Activated CD4-positive, alpha-beta T cell treated with anti-CD3 and anti-CD28 coated beads, Interleukin-2, amount 50 U/mL, for 24 hours (primary cell): ENCODE results near the gene CLEC11A.
A peak's percentile ranks its signal among the peaks of the same experiment; 100 is the strongest.

ENCODE experiments used
- DNase-seq, 2 donors: peaks; one replicate each; pipeline ENCODE4 v3.0.0-alpha.2; 2020; ENCODE audit warnings: low read depth in 1 of 2, low spot score in 1 of 2

The CLEC11A gene, protein sequence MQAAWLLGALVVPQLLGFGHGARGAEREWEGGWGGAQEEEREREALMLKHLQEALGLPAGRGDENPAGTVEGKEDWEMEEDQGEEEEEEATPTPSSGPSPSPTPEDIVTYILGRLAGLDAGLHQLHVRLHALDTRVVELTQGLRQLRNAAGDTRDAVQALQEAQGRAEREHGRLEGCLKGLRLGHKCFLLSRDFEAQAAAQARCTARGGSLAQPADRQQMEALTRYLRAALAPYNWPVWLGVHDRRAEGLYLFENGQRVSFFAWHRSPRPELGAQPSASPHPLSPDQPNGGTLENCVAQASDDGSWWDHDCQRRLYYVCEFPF

DNA sequence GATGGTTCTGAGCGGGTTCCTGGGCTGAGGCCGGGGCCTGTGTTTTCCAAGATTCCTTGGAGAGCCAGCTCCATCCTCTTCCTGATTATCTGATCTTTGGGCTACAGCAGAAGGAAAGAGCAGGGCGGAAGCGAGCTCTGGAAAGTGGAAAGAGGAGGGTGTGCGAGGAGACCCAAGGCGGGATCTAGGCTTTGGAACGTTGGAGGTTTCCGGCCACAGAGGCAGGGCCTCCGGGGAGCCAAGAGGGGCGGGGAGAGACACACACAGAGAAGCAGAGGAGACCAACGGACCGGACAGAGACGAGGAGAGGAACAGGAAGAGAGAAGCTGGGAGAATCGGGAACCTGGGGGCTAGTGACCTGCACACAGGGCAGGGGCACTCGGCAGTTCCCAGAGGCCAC lies at the start of gene CLEC11A:
Gene CLEC11A, plus strand, starts transcription at position 296 of the 400 bp plus-strand sequence. CDS start 162 bp downstream, outside the sequence.
- DNase-seq, result no peak

DNA sequence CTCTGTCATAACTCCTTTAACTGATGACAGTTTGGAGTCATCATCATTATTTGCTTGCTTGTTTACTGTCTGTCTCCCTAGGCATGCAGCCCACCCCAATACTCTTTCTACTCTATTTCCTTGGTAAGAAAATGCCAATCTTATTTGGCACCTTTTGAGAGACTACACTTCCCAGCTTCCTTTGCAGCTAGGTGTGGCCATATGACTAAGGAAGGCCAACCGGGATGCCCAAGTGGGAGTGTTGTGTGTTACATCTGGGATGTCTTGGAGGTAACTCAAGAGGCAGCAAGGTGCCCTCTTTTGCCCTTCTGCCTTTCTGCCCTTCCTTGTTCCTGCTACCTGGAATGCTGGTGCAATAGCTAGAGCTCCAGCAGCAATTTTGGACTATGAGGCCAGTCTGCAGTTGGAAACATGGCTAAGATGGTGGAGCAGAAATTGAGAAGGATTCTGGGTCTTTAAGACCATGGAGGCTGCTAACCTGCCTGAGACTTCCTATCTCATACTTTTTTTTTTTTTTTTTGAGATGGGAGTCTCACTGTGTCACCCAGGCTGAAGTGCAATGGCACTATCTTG lies 46.5 kb upstream of the CLEC11A start:
- no peak for DNase-seq

DNA sequence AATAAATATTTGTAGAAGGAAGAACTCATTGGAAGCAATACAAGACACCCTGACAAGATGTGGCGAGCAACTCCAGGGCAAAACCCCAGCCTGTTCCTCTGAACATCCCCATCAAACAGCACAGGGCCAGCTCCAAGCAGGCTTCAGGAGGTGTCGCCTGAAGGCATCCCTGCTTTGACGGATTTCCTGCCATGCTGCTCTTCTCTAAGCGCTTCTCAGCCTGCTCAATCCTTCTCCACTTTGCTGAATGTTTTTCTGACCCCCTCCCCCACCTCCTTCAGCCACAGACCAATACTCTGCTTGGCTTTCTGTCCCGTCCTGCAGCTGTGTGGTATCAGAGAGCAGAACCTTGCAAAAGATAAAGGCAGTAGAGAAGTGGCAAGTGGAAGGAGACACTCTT lies 45.5 kb upstream of the CLEC11A start:
- DNase-seq, result no peak

DNA sequence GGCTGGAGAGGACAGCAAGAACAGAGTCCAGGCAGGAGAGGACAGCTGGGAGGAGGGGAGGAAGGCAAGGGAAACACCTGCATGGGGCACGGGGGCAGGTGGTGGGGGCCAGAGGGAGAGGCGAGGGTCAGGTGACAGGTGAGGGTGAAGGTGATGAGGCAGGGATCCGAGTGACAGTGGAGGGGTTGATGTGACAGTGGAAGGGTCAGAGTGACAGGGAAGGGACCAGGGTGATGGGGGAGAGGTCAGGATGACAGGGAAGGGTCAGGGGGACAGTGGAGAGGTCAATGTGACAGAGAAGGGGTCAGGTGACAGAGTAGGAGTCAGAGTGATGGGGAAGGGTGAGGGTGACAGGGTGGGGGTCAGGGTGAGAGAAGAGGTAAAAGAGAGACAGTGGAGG lies 44.8 kb upstream of the CLEC11A start:
- no peak for DNase-seq

DNA sequence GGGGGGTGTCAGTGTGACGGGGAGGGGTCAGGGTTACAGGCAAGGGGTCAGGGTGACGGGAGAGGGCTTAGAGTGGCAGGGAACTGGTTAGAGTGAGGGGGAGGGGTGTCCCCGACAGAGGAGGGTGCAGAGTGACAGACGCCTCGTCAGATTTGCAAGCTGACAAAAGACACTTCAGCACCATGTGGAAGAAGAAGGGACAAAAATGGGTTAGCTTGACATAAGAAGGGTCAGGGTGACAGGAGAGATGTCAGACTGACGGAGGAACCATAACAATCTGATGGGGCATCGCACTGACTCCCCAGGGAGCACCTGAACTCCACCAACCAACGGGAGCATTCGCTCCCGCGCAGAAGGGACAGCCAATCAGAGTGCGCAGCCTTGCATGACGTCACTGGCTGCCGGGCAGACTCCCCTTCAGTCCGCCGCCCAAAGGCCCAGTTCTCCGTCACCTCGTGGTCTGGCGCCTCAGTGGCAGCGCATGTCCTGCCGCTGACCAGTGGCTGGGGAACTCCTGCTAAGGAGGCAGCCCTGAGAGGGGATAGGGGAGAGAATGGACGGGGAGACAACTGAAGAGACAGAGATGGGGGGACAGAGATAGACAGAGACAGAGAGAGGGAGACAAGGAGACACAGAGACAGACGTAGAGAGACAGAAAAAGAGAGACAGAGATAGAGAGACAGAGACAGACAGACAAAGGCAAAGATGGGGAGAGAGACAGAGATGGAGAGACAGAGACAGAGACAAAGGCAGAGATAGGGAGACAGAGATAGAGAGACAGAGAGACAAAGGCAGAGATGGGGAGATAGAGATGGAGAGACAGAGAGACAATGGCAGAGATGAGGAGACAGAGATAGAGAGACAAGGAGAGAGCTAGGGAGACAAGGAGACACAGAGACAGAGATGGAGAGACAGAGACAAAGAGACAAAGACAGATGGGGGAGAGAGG lies 43.7 kb upstream of the CLEC11A start:
- peak; percentile 57 to 65 for DNase-seq

DNA sequence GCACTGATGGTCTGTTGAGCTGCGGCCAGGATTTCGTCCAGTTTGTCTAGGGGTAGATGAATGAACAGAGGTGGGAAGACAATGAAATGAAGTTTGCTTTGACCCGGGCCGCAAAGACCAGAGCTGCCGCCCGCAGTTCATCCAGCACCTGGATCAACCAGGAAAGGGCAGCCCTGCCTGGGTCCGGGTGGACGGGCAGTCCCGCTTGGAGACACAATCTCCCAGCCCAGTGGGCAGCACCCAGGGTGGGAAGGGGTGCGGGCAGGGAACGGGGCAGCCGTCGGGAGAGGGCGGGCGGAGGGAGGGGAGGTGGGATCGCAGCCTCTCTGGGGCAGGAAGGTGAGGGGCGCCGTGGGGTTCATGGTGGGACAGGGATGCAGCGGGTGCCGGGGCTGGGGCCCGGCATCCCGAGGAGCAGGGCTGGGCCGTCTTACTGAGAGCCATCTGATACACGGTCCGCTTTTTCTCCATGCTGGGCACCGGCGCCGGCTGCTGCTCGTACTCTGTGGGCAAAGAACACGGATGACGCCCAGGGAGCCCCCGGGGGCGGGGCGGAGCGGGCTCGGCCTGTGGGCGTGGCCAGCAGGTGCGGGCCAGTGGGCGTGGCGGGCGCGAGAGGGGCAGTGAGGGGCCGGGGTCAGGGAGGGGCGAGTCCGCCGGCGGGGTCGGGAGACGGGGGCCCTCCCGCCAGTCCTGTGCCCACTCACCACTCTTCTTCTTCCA lies 36.7 kb upstream of the CLEC11A start:
- DNase-seq, result no peak

DNA sequence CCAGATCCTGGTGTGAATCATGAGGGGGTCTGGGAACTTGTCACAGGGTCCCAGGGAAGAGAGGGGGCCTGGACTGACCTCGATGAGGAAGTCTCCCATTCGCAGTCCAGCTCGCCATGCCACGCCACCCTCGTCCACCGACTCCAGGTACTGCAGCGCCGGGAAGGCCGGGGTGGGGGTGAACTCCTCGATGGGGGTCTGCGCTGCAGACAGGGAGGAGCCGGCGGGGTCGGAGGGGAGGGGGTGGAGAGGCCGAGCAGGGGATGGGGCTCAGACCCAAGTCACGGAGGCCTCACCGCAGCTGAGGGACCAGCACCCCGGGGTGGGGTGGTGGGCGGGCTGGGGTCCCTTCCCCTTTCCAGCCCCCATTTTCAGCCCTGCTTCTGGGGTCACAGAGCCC lies 34.4 kb upstream of the CLEC11A start:
- no peak for DNase-seq

DNA sequence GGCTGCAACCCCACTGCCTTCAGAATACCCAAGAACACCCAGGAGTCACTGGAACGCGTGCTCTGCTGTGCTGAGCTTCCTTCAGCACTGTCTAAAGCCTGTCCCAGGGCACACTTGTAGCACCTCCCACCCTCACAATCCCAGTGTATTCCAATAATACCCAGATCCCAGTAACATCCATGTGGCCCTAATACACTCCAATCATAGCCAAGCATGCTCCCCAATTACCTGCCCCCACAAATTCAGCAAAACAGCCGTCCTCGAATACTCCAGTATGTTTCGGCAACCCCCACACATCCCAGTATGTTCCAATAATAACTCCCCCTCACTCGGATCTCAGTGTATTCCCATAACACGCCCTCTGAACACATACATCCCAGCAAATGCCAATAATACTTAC lies 32.7 kb upstream of the CLEC11A start:
- no peak for DNase-seq

DNA sequence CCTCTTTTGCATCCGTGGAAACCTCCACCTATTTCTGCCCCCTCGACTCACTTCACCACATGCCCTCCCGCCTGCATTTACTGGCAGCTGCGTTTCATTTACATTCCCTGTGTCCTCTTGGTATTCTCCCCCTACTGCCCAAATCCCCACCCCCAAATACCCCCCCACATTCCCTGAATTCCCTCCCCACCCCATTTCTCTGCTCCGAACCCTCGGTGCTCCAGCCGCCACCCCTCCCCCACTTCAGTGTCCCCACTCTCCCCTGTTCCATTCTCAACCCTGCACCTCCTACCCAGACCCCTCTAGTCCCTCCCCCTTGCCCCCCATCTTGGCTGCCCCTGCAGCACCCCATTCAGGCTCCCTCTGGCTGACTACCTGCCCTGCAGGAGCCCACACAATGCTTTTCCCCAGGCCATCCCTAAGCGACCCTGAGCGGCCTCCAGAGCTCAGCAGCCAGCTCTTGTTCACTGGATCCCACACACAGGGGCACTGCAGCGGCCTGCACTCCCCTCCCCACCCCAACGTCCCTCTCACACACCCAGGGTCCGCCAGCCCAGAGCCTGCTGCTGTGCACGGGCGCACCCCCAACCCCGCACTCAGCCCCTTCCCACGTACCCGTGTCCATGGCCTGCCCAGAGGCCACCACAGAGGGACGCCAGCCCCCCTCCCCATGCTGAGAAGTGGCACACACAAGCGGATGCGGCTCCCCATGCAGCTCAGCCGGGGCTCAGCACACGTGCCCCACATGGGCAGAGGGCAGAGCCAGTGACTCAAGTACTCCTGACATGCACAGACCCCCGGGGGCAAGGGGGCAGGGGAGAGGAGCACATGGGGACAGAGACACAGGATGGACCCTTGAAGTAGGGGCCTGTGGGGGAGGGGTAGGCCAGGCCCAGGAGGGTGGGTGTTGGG lies 29.8 kb upstream of the CLEC11A start:
- DNase-seq, result no peak

DNA sequence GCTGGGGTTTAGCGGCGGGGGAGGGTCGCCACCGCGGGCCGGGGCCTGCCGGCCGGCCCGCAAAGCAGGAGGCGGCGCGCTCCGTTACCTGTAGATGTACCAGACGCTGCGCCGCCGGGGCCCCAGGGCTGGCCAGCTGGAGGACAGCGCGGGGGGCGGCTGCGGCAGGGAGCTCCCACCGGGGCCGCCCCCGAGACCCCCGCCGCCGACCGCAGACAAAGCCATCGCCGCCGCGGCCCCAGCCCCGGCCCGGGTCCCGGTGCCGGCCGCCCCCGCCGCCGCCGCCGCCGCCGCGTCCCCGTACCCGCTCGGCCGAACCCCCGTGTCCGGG lies 28.4 kb upstream of the CLEC11A start:
- DNase-seq, result no peak

DNA sequence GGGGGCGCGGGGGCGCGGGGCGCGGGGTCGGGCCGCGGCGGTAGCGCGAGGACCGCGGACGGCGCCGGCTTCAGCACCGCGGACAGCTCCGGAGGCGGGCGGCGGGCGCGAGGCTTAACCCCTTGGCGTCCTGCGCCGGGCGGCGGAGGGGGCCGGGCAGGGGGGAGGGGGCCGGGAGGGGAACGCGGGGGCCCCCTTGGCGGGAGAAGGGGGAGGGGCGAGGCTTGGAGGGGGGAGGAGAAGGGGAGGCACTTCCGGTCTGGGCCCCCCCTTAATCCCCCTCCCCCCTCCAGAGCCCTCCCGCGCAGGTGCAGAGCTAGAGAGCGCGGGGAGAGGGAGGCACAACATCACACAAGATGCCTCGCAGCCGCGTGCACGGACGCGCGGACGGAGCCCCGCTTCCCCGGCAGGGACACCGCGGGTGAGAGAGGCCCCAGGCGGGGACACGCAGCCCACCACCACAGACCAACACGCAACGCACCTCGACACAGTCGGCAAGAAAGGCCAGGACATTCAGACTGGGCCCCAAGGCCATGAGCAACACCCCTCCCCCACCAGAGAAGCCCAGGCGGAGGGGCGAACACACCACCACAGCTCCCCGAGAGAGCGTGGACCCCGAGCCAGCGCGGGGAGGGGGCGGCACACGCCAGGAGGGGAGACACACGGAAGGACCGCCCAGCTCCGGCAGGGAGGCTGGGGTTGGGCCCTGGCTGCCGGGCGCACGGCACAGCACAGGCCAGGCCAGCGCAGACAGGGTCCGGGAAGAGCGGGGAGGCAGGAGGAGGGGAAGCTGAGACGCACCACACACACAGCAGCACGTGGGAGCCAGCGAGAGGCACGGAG lies 27.7 kb upstream of the CLEC11A start:
- DNase-seq, result no peak

DNA sequence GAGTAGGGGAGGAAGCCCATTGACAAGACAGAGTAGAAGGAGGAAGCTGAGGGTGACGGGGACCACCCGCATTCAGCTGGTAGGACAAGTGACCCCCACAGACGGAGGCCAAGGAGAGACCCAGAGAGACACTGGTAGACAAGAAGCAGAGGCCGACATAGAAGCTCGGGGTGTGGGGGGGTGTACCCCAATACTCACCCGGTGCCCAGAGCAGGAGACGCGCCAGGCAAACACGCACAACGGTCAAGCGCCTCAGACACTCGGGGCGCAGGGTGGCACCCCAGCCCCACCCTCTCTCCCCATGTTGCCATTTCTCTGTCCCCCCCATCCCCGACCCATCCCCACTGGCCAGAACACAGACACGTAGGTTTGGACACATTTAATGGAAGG lies 27.1 kb upstream of the CLEC11A start:
- no peak for DNase-seq

DNA sequence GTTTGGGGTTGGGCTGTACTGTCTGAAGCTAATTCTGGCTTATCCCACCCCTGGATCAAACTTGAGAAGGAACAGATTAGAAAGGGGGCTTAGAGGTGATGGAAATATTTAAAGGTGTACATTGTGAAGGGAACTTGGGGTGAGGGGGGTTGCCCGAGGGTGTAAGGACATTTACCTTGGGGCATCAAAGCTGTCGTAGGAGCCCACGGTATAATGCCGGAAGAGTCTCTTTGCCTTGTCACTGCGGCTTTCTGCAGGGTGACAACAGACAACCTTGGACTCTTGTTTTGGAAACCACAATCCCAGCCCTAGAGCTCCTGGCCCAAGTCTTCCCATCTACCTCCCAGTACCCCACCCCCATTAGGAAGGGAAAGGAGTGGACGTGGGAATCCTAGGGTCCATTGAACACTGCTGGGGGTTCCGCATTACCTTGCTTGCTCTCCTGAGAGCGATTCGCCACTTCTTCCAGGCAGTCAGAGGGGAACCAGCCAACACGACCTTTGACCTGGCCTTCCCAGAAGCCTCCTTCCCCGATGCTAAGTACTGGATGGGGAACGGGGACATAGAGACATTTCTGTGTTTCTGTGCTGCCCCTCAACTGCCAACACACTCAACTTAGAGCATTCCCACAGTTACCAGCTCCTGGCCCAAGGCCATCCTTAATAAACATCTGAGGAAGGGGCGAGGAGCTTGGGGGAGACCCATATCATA lies 25.6 kb upstream of the CLEC11A start:
- DNase-seq, result no peak

DNA sequence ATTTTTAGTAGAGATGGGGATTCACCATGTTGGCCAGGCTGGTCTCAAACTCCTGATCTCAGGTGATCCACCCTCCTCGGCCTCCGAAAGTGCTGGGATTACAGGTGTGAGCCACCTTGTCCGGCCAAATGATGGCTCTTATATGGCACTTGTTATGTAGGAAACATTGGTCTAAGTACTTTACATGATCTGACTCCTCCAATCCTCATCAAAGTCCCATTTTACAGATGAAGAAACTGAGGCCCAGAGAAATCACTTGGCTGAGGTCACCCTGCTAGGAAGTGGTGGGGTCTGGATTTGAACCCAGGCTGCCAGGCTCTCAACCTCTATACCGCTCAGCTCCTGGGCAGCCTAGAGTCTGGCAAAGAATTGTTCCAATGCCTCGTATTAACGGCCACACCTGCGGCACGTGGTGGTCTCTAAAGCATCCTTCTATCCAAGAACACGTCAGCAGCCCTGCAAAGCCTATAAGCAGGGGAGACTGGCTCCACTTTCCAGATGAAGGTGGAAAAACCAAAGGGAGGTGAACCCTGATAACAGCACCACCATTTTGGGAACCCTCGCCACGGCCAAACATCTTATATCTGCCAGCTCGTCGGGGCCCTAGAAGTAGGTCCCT lies 21.7 kb upstream of the CLEC11A start:
- DNase-seq, result no peak

DNA sequence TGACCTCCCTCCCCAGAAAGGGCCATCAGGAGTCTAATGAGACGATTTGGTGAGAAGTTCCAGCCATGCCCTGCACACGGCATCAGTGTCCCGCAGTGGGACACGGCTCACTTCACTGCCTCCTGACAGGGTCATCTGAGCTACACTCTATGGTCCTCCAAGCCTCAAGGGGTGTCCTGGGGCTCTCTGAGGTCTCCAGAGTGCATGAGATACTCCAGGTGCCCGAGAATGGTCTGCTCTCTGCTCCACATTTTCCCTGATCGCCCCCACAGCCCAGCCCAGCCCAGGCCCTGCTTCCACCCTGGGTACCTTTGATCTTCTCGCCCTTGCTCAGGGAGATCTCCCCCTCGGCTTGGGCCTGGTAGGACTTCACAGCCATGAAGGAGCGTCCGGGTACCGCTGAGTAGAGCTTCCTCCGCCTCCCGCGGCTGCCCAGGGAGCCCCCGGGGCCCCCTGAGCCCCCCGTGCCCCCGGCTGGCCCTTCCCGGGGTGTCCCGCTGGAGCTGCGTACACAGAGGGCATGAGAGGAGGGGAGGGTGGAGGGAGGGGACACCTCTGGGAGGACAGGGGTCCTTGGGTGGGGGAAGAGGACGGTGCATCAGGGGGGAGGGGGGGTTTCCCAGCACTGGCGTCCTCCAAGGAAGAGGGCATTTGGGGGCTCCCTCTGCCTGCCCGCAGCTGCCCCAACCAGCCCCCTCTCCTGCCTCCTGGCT lies 20.9 kb upstream of the CLEC11A start:
- no peak for DNase-seq

DNA sequence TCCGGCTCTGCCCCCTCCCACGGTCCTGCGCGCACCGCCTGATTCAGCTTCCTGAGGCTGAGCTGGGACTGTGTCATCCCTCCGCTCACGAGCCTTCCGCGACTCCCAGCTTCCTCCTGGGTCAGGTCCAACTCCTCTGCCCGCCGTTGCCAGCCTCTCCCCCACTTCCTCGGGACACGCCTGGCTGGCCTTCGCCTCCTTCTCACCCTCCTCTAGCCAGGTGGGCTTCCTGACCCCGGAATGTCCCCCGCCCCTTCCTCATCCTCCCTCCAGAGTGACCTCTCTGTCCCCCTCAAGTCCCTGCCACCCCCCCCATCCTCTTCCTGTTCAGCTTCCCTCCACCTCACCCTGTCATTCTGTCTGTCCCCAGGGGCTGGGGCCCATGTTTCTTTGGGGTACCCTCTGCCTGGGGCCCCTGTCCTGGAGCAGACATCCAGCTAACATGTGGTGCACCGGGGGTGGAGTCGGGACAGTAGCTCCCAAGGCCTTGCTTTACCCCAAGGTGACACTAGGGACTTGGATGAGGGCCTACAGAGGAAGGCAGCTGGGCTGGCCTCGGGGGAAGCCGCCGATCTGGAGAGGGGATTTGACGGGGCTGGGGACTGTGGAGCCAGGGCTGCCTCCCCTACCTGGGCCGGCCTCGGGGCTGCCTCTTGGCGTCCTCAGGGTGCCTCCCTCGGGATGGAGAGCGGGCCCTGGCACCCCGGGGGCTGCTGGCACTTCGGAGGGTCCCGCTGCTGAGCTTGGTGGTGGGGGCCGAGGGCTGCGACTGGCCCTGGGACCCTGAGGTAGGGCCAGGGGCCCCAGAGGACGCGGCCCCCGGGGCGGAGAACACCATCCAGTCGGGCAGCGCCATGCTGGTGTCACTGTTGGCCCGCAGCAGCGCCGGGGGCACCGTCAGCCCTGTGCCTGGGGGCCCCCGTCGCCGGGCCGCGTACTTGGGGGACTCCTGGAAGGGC lies 20.0 kb upstream of the CLEC11A start:
- no peak for DNase-seq
